Left forelimb (tissue), 1 donor: ENCODE measurements around the gene POLR2J2.
A peak's percentile ranks its signal among the peaks of the same experiment; 100 is the strongest.
"Not testable (repeated sequence)": the region's sequence is repeated elsewhere in the genome, so short reads cannot be mapped to it uniquely, and the experiment has no call there.

Experiments
- DNase-seq: peaks from one replicate; pipeline ENCODE4 v3.0.0-alpha.2; 2018; ENCODE audit warnings: low spot score

Gene POLR2J2

GRCh38 chr7:102671166-102671955 is at the start of gene POLR2J2:
Gene POLR2J2, minus strand, starts transcription at chr7:102671663. Its CDS starts 62 bp downstream, at chr7:102671601.
- peak; percentile 87 for DNase-seq

- not testable (repeated sequence) for DNase-seq
Observed at GRCh38 chr7:102718491-102718890, 47.0 kb upstream of the POLR2J2 start.

DNA sequence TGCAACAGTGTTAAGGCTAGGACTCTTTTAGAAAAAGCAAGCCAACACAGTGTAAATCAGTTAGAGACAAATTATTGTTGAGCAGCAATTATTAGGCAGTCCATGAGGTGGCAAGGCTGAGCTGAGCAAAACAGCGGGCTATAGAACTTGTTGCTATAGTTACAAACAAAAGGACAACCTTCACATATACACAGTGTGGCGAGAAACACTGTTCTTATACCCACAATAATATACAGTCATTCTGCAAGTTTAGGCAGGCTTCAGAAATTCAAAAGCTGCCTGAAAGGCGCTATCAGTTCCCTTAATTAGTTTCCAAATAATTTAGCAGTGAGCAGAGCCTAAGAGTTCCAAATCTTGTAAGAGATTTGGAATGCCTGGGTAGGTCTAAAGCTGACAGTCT is 44.3 kb upstream of the POLR2J2 start:
- not testable (repeated sequence) for DNase-seq

- DNase-seq, result not testable (repeated sequence)
Observed at GRCh38 chr7:102714774-102715522, 43.5 kb upstream of the POLR2J2 start.

GRCh38 chr7:102713691-102714080 is 42.2 kb upstream of the POLR2J2 start:
- not testable (repeated sequence) for DNase-seq

- DNase-seq, result not testable (repeated sequence)
Observed at GRCh38 chr7:102713011-102713690, 41.7 kb upstream of the POLR2J2 start.

- DNase-seq, result not testable (repeated sequence)
Observed at GRCh38 chr7:102698962-102699750, 27.7 kb upstream of the POLR2J2 start.

DNA sequence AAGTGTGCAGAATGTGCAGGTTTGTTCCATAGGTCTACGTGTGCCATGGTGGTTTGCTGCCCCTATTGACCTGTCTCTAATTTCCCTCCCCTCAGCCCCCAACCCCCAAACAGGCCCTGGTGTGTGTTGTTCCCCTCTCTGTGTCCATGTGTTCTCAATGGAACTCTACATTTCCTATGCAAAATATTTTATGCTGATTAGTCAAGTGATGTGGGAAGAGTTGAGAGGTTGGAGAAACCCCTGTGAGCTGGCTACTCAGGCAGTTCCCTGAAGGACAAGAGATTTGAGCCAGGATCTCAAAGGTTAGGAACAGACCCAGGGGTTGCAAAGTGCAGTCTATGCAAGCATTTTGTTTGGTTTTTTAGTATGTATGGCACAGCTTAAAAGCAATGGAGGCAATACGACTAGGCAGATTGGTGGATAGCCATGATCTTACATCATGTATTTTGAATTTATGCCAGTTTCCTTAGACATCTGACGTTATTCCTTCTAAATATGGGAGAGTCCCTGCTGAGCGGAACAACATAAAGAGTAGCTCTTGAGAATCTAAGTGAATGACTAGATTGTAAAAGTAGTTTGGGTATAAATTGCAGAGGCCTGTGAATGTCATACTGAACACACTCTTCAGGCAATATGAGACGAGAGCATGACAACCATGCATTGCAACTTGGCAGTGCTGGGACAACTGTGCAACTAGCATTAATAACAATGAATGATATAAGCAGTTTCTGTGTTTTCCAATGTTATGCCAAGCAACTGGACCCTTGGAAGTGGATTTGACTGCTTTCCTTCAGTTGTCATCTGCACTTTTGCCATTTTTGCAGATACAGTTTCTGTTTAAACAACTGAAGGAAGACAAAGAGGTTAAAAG is 26.4 kb upstream of the POLR2J2 start:
- not testable (repeated sequence) for DNase-seq

- DNase-seq, result not testable (repeated sequence)
Observed at GRCh38 chr7:102696009-102696408, 24.5 kb upstream of the POLR2J2 start.

- not testable (repeated sequence) for DNase-seq
Observed at GRCh38 chr7:102695033-102695552, 23.6 kb upstream of the POLR2J2 start.

DNA sequence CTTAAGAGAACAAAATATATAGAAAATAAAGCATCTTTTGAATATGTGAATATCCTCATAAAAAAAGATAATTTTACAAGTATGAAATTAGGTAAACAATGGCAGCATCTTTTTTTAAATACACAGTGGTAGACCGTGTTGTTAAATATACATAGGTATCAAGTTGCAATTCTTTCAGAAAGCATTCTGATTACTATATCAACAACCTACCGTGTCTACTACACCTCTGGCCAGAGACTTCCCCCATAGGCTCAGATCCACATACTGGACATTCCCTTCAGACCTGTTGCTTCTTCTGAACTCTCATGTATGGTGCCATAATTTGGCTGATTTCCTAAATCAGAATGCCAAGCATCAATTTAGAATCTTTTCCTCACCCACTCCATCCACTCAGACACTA is 22.5 kb upstream of the POLR2J2 start:
- not testable (repeated sequence) for DNase-seq

- DNase-seq, result not testable (repeated sequence)
Observed at GRCh38 chr7:102690602-102691001, 19.1 kb upstream of the POLR2J2 start.

- DNase-seq, result not testable (repeated sequence)
Observed at GRCh38 chr7:102689436-102690282, 18.2 kb upstream of the POLR2J2 start.

- not testable (repeated sequence) for DNase-seq
Observed at GRCh38 chr7:102688299-102689036, 17.0 kb upstream of the POLR2J2 start.

GRCh38 chr7:102682560-102682959 is 11.1 kb upstream of the POLR2J2 start:
- not testable (repeated sequence) for DNase-seq

- DNase-seq, result not testable (repeated sequence)
Observed at GRCh38 chr7:102680780-102681179, 9.3 kb upstream of the POLR2J2 start.

DNA sequence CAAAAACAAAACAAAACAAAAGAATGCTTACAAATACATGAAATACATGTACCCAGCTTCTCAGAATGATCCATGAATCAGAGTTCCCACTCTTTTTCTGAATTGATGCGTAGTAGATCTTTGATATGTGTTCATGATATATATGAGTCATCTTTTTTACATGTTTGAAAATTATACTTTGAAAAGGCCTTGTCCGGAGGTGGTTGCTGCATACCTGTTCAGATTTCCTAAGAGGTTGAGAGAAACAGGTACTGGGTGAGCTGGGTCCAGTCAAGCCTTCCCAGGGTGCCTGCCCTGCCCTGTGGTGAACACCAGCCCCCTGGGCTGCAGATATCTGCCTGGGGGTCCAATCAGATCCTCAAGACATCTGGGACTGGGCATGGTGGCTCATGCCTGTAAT is 4.1 kb upstream of the POLR2J2 start:
- not testable (repeated sequence) for DNase-seq

GRCh38 chr7:102673447-102674067 is 2.1 kb upstream of the POLR2J2 start:
- DNase-seq, result not testable (repeated sequence)
